RCC 7860 (cell line): ENCODE measurements around the gene ZNF407.

Experiments used
- DNase-seq: peaks from one replicate; pipeline ENCODE4 v3.0.0-alpha.2; 2015; ENCODE audit warnings: low spot score
- FAIRE-seq: peaks from 2 replicates; lab custom pipeline; 2012; peaks lifted over from hg19 to GRCh38; lab: Jason Lieb, UNC

Gene ZNF407

DNA sequence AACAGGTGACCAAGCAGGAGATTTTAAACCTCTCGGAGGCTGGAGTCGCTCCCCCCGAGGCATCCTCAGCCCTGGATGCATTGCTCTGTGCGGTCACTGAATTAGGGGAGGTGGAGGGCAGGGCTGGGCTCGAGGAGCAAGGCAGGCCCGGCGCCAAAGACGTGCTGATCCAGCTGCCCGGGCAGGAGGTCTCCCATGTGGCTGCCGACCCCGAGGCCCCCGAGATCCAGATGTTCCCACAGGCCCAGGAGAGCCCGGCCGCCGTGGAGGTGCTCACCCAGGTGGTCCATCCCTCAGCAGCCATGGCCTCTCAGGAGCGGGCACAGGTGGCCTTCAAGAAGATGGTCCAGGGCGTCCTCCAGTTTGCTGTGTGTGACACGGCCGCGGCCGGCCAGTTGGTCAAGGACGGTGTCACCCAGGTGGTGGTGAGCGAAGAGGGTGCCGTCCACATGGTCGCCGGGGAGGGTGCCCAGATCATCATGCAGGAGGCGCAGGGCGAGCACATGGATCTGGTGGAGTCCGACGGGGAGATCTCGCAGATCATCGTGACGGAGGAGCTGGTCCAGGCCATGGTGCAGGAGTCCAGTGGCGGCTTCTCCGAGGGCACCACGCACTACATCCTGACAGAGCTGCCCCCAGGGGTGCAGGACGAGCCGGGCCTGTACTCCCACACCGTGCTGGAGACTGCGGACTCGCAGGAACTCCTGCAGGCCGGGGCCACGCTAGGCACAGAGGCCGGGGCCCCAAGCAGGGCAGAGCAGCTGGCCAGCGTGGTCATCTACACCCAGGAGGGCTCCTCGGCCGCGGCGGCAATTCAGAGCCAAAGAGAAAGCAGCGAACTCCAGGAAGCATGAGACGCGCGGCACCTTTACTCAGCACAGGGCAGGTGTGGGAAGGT lies 466.2 kb downstream of the ZNF407 start:
- DNase-seq, result no peak

GRCh38 chr18:75064513-75064905 lies 466.8 kb downstream of the ZNF407 start:
- DNase-seq (no peak), FAIRE-seq (no peak)

More for the DNA sequence above, 466.2 kb downstream of the ZNF407 start:
- FAIRE-seq, result no peak

GRCh38 chr18:75065251-75066000 lies 467.8 kb downstream of the ZNF407 start:
- FAIRE-seq (no peak), DNase-seq (no peak)

DNA sequence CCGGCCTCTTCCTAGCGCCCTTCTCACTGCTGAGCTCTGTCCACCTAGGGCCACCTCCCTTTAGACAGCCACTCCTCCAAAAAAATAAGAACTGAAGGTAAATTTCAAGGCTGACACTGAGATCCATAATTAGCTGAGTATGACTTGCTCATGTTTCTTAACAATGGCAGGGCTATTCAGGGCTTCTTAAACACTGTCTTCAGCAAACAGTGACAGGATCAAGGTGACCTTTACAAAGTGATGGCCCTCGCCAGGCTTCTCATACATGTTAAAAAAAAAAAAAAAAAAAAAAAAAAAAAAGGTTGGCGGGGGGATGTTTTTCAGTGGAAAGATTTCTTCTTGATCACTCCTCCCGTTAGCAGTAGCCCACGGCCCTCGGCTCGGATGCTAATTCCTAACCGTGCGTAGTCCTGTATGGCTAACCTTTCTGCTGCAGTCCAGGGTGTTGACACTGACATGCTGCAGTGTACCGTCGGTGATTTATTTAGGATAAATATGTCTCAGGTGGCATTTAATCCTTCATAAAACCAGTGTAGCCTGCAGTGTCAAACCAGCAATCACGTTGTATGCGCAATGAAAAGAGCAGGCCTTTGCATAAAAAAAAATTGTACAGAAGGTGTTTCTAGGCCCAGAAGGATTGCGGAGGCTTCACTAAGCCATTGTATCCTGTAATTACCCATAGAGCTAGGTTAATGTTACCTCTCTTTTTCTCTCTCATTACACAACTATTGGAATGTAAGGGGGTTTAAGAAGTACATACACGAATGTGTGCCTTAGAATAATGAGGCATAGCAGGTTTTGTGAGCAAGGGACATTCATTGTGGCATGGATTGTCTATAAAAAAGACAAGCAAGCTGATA lies 468.6 kb downstream of the ZNF407 start:
- DNase-seq (no peak), FAIRE-seq (no peak)

DNA sequence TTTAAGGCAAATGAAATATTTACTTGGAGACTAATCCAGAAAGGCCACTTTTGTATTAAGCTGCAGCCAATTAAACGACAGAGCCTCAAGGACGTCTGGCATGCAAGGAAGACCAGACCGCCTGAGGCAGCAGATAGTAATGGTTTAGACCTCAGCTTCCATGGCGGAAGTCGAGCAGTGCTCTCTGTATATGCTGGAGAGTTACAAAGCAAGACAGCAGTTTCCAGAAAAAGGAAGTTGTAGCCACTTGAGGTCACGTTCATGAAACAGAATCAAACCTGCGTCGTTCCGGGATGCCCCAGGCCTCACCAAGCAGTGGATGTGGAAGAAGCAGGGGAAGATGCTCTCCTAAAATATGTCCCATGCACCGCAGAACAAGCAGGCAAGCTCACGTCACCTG lies 469.3 kb downstream of the ZNF407 start:
- no peak for FAIRE-seq

DNA sequence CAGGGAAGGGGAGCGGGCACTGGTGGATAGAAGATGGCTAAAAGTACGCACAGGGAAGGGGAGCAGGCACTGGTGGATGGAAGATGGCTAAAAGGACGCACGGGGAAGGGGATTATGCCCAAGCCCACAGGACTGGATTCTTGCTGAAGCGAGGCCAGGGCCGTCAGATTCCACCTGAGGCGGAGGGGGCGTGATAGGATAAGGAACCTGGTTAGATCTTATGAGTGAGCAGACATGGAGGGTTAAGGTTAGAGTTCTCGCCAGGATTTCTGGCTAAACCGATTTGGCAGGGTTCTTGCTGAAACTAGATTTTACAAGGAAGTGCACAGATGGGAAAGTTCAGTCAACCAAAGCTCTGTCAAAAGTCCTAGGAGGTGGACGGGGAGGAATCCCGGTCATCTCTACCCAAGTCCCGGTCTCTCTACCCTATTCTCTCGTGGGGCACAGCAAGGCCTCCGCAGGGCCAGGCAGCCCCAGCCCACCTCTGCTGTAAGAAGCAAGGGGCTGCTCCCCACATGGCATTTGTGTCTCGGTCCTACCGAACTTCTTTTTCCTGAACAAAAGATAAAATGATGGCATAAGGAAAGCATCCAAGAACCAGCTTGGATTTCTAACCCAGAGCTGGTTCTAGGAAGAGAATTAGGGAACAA lies 470.5 kb downstream of the ZNF407 start:
- DNase-seq, result no peak
- FAIRE-seq, result no peak

More for the DNA sequence above, 469.3 kb downstream of the ZNF407 start:
- no peak for DNase-seq

DNA sequence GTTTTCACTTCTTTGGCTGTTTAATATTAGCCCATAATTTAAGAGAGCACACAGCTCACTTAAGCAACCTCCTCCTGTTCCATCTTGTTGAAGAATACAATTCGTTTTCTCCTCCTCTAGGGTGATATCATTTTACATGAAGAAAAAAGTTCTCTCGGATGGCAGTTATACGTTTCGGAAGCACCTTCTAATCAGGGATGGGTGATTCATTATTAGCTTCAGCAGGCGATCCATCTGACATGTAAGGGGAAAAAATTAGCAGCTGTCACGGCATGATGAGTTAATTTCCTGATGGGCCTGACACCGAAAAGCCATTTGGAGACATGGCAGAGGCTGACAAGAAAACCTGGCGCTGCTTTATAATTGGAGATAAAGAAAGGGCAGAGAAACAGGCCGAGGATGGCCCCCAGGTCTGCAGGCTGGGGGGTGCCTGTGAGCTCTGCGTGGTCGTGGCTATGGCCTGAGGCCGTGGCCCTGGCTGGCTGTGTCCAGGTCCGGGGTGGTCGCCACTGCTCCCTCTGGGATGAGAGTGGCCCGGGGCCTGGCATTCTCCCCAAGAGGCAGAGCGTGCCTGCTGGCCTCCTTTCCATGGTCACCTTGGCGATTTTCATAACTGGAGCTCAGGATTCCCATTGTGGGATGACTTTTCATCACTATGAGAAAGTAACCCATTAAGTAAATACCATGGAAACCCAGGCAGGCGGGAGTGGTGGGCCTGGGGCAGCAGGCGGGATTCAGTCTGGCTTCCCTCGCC lies 471.2 kb downstream of the ZNF407 start:
- FAIRE-seq (no peak), DNase-seq (no peak)

DNA sequence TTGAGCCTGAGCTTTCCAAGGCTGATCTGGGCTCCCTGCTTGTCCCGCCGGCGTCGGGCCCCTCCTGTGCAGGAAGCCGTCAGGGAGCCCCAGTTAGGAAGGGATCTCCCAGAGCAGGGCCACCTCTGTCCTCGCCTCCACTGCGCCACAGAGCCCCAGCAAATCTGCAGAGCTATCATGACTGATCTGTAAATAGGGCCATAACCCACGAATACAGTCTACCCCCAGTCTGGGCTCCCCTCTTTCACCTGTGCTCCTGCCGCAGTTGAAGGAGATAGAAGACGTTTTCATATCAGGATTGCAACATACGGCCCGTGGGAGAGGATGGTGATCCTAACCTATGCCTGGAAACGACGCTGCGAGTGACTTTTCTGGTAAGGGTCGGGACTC lies 472.6 kb downstream of the ZNF407 start:
- DNase-seq (no peak), FAIRE-seq (no peak)

- DNase-seq (peak; percentile 85), FAIRE-seq (peak; percentile 86)
Observed at GRCh38 chr18:75070625-75071483, 473.2 kb downstream of the ZNF407 start.

GRCh38 chr18:75071484-75071785 lies 473.8 kb downstream of the ZNF407 start:
- FAIRE-seq, result no peak
- DNase-seq, result no peak

DNA sequence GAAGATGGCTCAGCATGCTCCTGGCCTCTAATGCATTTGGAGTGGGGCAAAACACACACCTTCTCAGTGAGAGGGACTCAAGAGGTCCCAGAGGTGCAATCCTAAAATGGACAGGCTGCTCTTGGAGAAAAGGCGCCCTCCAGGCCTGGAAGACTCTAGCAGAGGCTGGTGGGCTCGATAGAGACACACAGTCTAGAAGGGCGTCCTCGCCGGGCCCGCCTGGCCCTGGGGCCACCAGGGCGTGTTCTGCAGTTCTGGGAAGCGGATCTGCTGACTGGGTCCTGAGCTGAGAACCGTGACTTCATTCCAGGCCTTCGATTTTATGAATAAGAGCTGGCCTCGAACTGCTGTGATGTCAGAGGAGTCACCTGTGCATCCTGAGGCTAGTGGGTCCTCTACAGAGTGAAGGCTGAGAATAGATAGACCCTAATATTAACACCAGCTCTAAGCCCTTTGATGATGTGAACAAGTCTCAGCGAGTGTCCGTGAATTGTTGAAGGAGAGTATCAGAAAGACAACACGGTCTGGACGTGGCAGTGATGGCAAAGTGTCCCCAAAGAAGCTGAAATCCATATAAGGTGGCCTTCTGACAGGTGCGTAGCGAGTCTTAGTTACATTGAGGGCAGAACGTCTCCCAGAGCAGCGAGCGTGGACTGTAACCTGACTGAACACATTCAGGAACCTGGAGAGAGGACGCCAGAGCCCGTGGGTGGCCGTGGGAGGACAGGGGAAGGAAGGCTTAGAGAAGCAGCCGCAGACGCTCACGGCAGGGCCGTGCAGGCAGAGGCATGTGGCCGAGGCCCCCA lies 474.4 kb downstream of the ZNF407 start:
- FAIRE-seq, result no peak

GRCh38 chr18:75072672-75073371 lies 475.2 kb downstream of the ZNF407 start:
- DNase-seq (no peak), FAIRE-seq (no peak)

More for the DNA sequence above, 474.4 kb downstream of the ZNF407 start:
- DNase-seq, result no peak

DNA sequence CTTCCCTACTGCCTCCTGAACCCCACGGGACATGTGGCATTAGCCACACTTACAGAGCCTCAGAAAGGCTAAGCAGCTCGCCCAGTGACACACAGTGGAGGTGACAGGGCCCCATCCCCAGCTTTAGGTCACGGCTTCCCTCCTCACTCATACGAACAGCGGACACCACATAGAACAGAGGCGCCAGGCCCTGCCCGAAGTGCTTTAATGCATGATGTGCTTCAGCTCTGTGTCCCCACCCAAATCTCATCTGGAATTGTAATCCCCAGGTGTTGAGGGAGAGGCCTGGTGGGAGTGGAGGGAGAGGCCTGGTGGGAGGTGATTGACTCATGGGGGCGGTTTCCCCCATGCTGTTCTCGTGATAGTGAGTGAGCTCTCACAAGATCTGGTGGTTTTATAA lies 476.0 kb downstream of the ZNF407 start:
- DNase-seq (no peak), FAIRE-seq (no peak)

- no peak for FAIRE-seq
- DNase-seq, result no peak
Observed at GRCh38 chr18:75074196-75075015, 476.7 kb downstream of the ZNF407 start.

DNA sequence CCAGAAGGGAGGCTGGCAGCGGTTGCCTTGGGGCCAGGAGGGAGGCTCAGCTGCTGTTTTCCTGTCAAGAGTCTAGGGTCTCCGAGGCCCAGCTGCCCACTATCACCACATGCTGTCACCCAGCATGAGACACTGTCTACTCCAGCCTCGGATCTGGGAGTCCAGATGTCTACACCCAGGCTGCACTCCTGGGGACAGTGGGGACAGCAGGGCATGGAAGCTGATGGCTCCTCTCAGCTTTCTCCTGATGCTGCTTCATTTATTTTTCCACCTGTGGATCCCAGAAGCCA lies 477.3 kb downstream of the ZNF407 start:
- FAIRE-seq (no peak), DNase-seq (no peak)

GRCh38 chr18:75075429-75075841 lies 477.8 kb downstream of the ZNF407 start:
- FAIRE-seq, result no peak
- no peak for DNase-seq

- DNase-seq, result no peak
- no peak for FAIRE-seq
Observed at GRCh38 chr18:75076286-75076685, 478.6 kb downstream of the ZNF407 start.
